Trophoblast cell (in vitro differentiated cells and primary cell): ENCODE results near the gene TMOD1.

Experiments
- DNase-seq, 2 donors: peaks; one replicate each; pipeline ENCODE4 v3.0.0-alpha.2; 2016
- H2AFZ ChIP-seq: 2 replicates; pipeline ENCODE4 v1.6.1; 2013; ENCODE audit warnings: low read length, moderate library complexity, mild to moderate bottlenecking; ENCODE audit not compliant: insufficient read depth, poor library complexity
- H2AK5ac ChIP-seq: 2 replicates; pipeline ENCODE4 v1.6.1; 2013; ENCODE audit warnings: mild to moderate bottlenecking, low read length
- H2BK120ac ChIP-seq: 2 replicates; pipeline ENCODE4 v1.6.1; 2013; ENCODE audit warnings: low read length, mild to moderate bottlenecking, moderate library complexity; ENCODE audit not compliant: insufficient read depth, poor library complexity
- H2BK12ac ChIP-seq: 2 replicates; pipeline ENCODE4 v1.6.1; 2013; ENCODE audit warnings: mild to moderate bottlenecking, low read length, moderate library complexity
- H2BK5ac ChIP-seq: 2 replicates; pipeline ENCODE4 v1.6.1; 2013; ENCODE audit warnings: low read length, low read depth, moderate library complexity, mild to moderate bottlenecking; ENCODE audit not compliant: poor library complexity
- H3K14ac ChIP-seq: 2 replicates; pipeline ENCODE4 v1.6.1; 2013; ENCODE audit warnings: mild to moderate bottlenecking, low read length
- H3K18ac ChIP-seq: 2 replicates; pipeline ENCODE4 v1.6.1; 2013; ENCODE audit warnings: mild to moderate bottlenecking, low read length
- H3K23ac ChIP-seq: 2 replicates; pipeline ENCODE4 v1.6.1; 2013; ENCODE audit warnings: low read length
- H3K27ac ChIP-seq: 2 replicates; pipeline ENCODE4 v1.5.1; 2013; ENCODE audit warnings: low read depth, mild to moderate bottlenecking, inconsistent platforms, low read length, moderate library complexity
- H3K27me3 ChIP-seq: 2 replicates; pipeline ENCODE4 v1.6.1; 2013; ENCODE audit warnings: inconsistent platforms, mild to moderate bottlenecking, low read length, moderate library complexity; ENCODE audit not compliant: insufficient read depth
- H3K36me3 ChIP-seq, 2 experiments: 1 replicate in 1 of 2; 2 replicates in 1 of 2; pipeline ENCODE4 v1.6.1; 2013; ENCODE audit warnings: low read length in 2 of 2, mild to moderate bottlenecking in 2 of 2, moderate library complexity in 1 of 2; ENCODE audit not compliant: insufficient read depth in 2 of 2, control insufficient read depth in 1 of 2
- H3K4ac ChIP-seq: 2 replicates; pipeline ENCODE4 v1.6.1; 2013; ENCODE audit warnings: low read depth, mild to moderate bottlenecking, low read length, moderate library complexity
- H3K4me1 ChIP-seq, 2 experiments: 1 replicate in 1 of 2; 2 replicates in 1 of 2; pipeline ENCODE4 v1.6.1; 2013; ENCODE audit warnings: low read length in 2 of 2, mild to moderate bottlenecking in 2 of 2, moderate library complexity in 1 of 2; ENCODE audit not compliant: insufficient read depth in 2 of 2, control insufficient read depth in 1 of 2
- H3K4me2 ChIP-seq: 2 replicates; pipeline ENCODE4 v1.6.1; 2013; ENCODE audit warnings: inconsistent platforms, mild to moderate bottlenecking, low read length, moderate library complexity
- H3K4me3 ChIP-seq: 2 replicates; pipeline ENCODE4 v1.5.1; 2013; ENCODE audit warnings: mild to moderate bottlenecking, low read depth, low read length, inconsistent platforms
- H3K79me1 ChIP-seq: one replicate; pipeline ENCODE4 v1.6.1; 2013; ENCODE audit warnings: low read length
- H3K79me2 ChIP-seq: 2 replicates; pipeline ENCODE4 v1.6.1; 2013; ENCODE audit warnings: low read length, mild to moderate bottlenecking; ENCODE audit not compliant: control insufficient read depth, insufficient read depth, poor library complexity
- H3K9ac ChIP-seq: 2 replicates; pipeline ENCODE4 v1.6.1; 2013; ENCODE audit warnings: mild to moderate bottlenecking, low read length
- H3K9me3 ChIP-seq: 2 replicates; pipeline ENCODE4 v1.6.1; 2013; ENCODE audit warnings: low read depth, mild to moderate bottlenecking, control low read depth, inconsistent platforms, low read length; ENCODE audit not compliant: insufficient read depth
- H4K12ac ChIP-seq: 2 replicates; pipeline ENCODE4 v1.6.1; 2013; ENCODE audit warnings: low read depth, mild to moderate bottlenecking, low read length, moderate library complexity
- H4K8ac ChIP-seq: 2 replicates; pipeline ENCODE4 v1.6.1; 2013; ENCODE audit warnings: low read depth, mild to moderate bottlenecking, low read length, moderate library complexity
- H4K91ac ChIP-seq: one replicate; pipeline ENCODE4 v1.6.1; 2013; ENCODE audit warnings: low read depth, mild to moderate bottlenecking, low read length, moderate library complexity
- WGBS: extraction: QIAGEN DNeasy Blood & Tissue Kit; methylation state at CpG from one replicate; pipeline ENCODE4 v1.1.7; 2013; ENCODE audit warnings: missing lambda C conversion rate; ENCODE audit not compliant: insufficient read length, insufficient coverage; ENCODE audit errors: extremely low coverage; 5-methylcytosine and 5-hydroxymethylcytosine counted together

Gene TMOD1

GRCh38 chr9:97627624-97628023 is 126.2 kb downstream of the TMOD1 start:
- no peak overlapping the region for H2AFZ ChIP-seq
- peaks cover 5% of the 10 kb centered on the region in 2 experiments for H3K4me1 ChIP-seq
- no peak overlapping the region for H3K18ac ChIP-seq
- H3K4ac ChIP-seq: no peak overlapping the region
- H3K4me2 ChIP-seq: no peak overlapping the region
- no peak overlapping the region for H3K23ac ChIP-seq
- H3K27ac ChIP-seq: no peak overlapping the region
- H3K36me3 ChIP-seq: peaks cover 2 to 8% of the 10 kb centered on the region in 2 experiments
- WGBS: no CpG with 5 or more reads among the region's 5 CpGs
- H3K79me2 ChIP-seq: peaks cover 4% of the 10 kb centered on the region
- no peak overlapping the region for H4K12ac ChIP-seq
- no peaks in the 10 kb centered on the region for H3K9me3 ChIP-seq
- no peak overlapping the region for H4K8ac ChIP-seq
- no peak overlapping the region for H2BK5ac ChIP-seq
- H3K27me3 ChIP-seq: no peaks in the 10 kb centered on the region
- H3K9ac ChIP-seq: no peak overlapping the region
- H3K4me3 ChIP-seq: no peak overlapping the region
- H4K91ac ChIP-seq: no peak overlapping the region
- no peak overlapping the region for H2BK120ac ChIP-seq
- H3K14ac ChIP-seq: no peak overlapping the region
- no peak overlapping the region for H2AK5ac ChIP-seq
- no peak overlapping the region for H2BK12ac ChIP-seq
- no peak for DNase-seq
- peaks cover 6% of the 10 kb centered on the region for H3K79me1 ChIP-seq

DNA sequence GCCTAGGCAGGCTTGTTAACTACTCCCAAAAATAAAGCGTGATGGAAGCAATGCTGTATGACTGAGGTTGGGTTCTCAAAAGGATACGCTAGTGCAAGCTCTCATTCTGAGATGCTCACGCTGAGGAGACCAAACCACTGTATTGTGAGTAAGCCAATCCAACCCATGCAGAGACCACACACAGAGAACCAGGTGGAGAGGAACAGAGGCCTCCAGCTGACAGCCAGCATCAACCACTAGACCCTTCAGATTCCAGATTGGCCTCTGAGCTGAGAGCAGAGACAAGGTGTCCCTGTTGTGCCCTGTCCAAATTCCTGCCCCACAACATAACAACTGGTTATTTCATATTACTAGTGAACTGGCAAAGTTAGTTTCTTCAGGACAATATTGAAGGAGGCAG is 127.2 kb downstream of the TMOD1 start:
- H4K12ac ChIP-seq: no peak overlapping the region
- peaks cover 5% of the 10 kb centered on the region in 2 experiments for H3K4me1 ChIP-seq
- H3K4ac ChIP-seq: no peak overlapping the region
- peaks cover 0 to 7% of the 10 kb centered on the region in 2 experiments for H3K36me3 ChIP-seq
- no peak overlapping the region for H2BK12ac ChIP-seq
- H2AK5ac ChIP-seq: no peak overlapping the region
- no peak overlapping the region for H4K91ac ChIP-seq
- no peak overlapping the region for H4K8ac ChIP-seq
- no peak overlapping the region for H3K9ac ChIP-seq
- H3K79me1 ChIP-seq: peaks cover 16% of the 10 kb centered on the region
- H3K27me3 ChIP-seq: no peaks in the 10 kb centered on the region
- no peak overlapping the region for H3K4me2 ChIP-seq
- H3K23ac ChIP-seq: no peak overlapping the region
- no peak for DNase-seq
- H3K14ac ChIP-seq: no peak overlapping the region
- H3K9me3 ChIP-seq: no peaks in the 10 kb centered on the region
- no peak overlapping the region for H3K27ac ChIP-seq
- H2AFZ ChIP-seq: no peak overlapping the region
- H3K4me3 ChIP-seq: no peak overlapping the region
- H3K79me2 ChIP-seq: peaks cover 4% of the 10 kb centered on the region
- WGBS: no CpG with 5 or more reads among the region's 3 CpGs
- H2BK5ac ChIP-seq: no peak overlapping the region
- no peak overlapping the region for H3K18ac ChIP-seq
- no peak overlapping the region for H2BK120ac ChIP-seq

GRCh38 chr9:97629156-97629555 is 127.7 kb downstream of the TMOD1 start:
- Histone ChIP-seq H3K4ac (no peak overlapping the region), H3K36me3 (peaks cover 0 to 3% of the 10 kb centered on the region in 2 experiments), H4K8ac (no peak overlapping the region), H3K14ac (no peak overlapping the region), H2AFZ (no peak overlapping the region), H3K4me1 (peaks cover 5% of the 10 kb centered on the region in 2 experiments), H3K4me2 (no peak overlapping the region), H3K4me3 (no peak overlapping the region), H4K12ac (no peak overlapping the region), H2BK5ac (no peak overlapping the region), H2AK5ac (no peak overlapping the region), H3K23ac (no peak overlapping the region), H3K9me3 (no peaks in the 10 kb centered on the region), H2BK12ac (no peak overlapping the region), H3K79me2 (peaks cover 9% of the 10 kb centered on the region), H2BK120ac (no peak overlapping the region), H3K27ac (no peak overlapping the region), H4K91ac (no peak overlapping the region), H3K18ac (no peak overlapping the region), H3K79me1 (peaks cover 21% of the 10 kb centered on the region), H3K9ac (no peak overlapping the region), H3K27me3 (no peaks in the 10 kb centered on the region)
- DNase-seq: no peak

- Histone ChIP-seq H3K4me3 (no peak overlapping the region), H2BK5ac (no peak overlapping the region), H3K4me1 (peaks cover 5 to 7% of the 10 kb centered on the region in 2 experiments), H2AFZ (no peak overlapping the region), H3K27me3 (no peaks in the 10 kb centered on the region), H3K9ac (no peak overlapping the region), H2AK5ac (no peak overlapping the region), H3K4ac (no peak overlapping the region), H2BK12ac (no peak overlapping the region), H3K18ac (no peak overlapping the region), H3K79me2 (peaks cover 17% of the 10 kb centered on the region), H2BK120ac (no peak overlapping the region), H4K8ac (no peak overlapping the region), H4K91ac (no peak overlapping the region), H3K4me2 (no peak overlapping the region), H3K79me1 (peaks cover 23% of the 10 kb centered on the region), H3K36me3 (no peaks in the 10 kb centered on the region), H3K27ac (no peak overlapping the region), H3K23ac (no peak overlapping the region), H3K9me3 (no peaks in the 10 kb centered on the region), H3K14ac (no peak overlapping the region), H4K12ac (no peak overlapping the region)
- no peak for DNase-seq
Observed at GRCh38 chr9:97630591-97630990, 129.1 kb downstream of the TMOD1 start.
